Endothelial cell of umbilical vein (primary cell): ENCODE results near the gene MEOX2. TPM values are rescaled to one million over a fixed set of nuclear protein-coding genes. Genes with fewer than 3 reads are reported as not detected.

ENCODE experiments used
- BruUV-seq: library from RNA; stranded (reverse); fragments of 400-500 nt; replicated peaks from 2 replicates; lab custom pipeline; 2021; lab: Mats Ljungman, UMichigan
- CTCF ChIA-PET: fragments of 300-600, 350-600 bp; sonication (Branson Sonifier 250); formaldehyde crosslinking; loops from one replicate; lab custom pipeline; 2021; ENCODE audit warnings: antibody characterized with exemption, inconsistent platforms; lab: Charles Lee
- POLR2A ChIA-PET: fragments of 300-600, 350-600 bp; sonication (Branson Sonifier 250); formaldehyde crosslinking; loops from one replicate; lab custom pipeline; 2021; ENCODE audit warnings: antibody characterized with exemption, inconsistent platforms; lab: Charles Lee
- DNase-seq: peaks from one replicate; pipeline ENCODE4 v3.0.0-alpha.2; 2011; ENCODE audit warnings: low read depth, low spot score
- FAIRE-seq: peaks from 2 replicates; lab custom pipeline; 2011; peaks lifted over from hg19 to GRCh38; lab: Jason Lieb, UNC
- H2AFZ ChIP-seq: 2 replicates; pipeline ENCODE4 v1.6.0; 2012; ENCODE audit warnings: low read depth, low read length, control low read depth, inconsistent platforms
- H3K27ac ChIP-seq: 2 replicates; pipeline ENCODE4 v1.5.1; 2011; ENCODE audit warnings: low read depth, mild to moderate bottlenecking, control low read depth, low read length, moderate library complexity; ENCODE audit not compliant: insufficient read depth
- H3K27me3 ChIP-seq, 2 experiments: 2 replicates each; pipeline versions ENCODE4 v1.6.0 to v1.6.1; 2011; ENCODE audit warnings: low read length in 2 of 2, mixed read lengths in 1 of 2; ENCODE audit not compliant: control insufficient read depth in 2 of 2, insufficient read depth in 2 of 2
- H3K36me3 ChIP-seq, 2 experiments: 2 replicates in 1 of 2; 3 replicates in 1 of 2; pipeline ENCODE4 v1.5.1; 2011; ENCODE audit warnings: low read length in 2 of 2, mild to moderate bottlenecking in 1 of 2, moderate library complexity in 1 of 2; ENCODE audit not compliant: control insufficient read depth in 2 of 2, insufficient read depth in 2 of 2; ENCODE audit errors: extremely low read depth in 1 of 2
- H3K4me1 ChIP-seq: 3 replicates; pipeline ENCODE4 v1.5.1; 2011; ENCODE audit warnings: mild to moderate bottlenecking, low read length; ENCODE audit not compliant: control insufficient read depth, insufficient read depth; ENCODE audit errors: extremely low read depth
- H3K4me2 ChIP-seq: 2 replicates; pipeline ENCODE4 v1.6.1; 2011; ENCODE audit warnings: low read length, control low read depth, mixed read lengths; ENCODE audit not compliant: insufficient read depth
- H3K4me3 ChIP-seq, 3 experiments: fragments of 200-600 bp in 1 of 3; sonication (generic), shearing (Covaris generic) in 1 of 3; replicated peaks in 1 of 3; 2 replicates each; pipeline ENCODE4 v1.5.1; 2011 to 2016; ENCODE audit warnings: control low read depth in 3 of 3, low read length in 3 of 3, mild to moderate bottlenecking in 2 of 3, inconsistent platforms in 1 of 3, low read depth in 1 of 3, moderate library complexity in 1 of 3; ENCODE audit not compliant: insufficient read depth in 1 of 3
- H3K79me2 ChIP-seq: 2 replicates; pipeline ENCODE4 v1.6.0; 2012; ENCODE audit warnings: low read length, inconsistent platforms; ENCODE audit not compliant: control insufficient read depth, insufficient read depth
- H3K9ac ChIP-seq: replicated peaks from 2 replicates; pipeline ENCODE3; 2011; ENCODE audit warnings: low read length, control low read depth; ENCODE audit not compliant: insufficient read depth; ENCODE audit errors: extremely low read depth
- H3K9me1 ChIP-seq: replicated peaks from 3 replicates; pipeline ENCODE4 v1.6.0; 2011; ENCODE audit warnings: mild to moderate bottlenecking, low read length; ENCODE audit not compliant: control insufficient read depth, insufficient read depth; ENCODE audit errors: extremely low read depth
- H3K9me3 ChIP-seq: replicated peaks from 2 replicates; pipeline ENCODE4 v1.5.1; 2012; ENCODE audit warnings: low read length, inconsistent platforms; ENCODE audit not compliant: control insufficient read depth, insufficient read depth
- H4K20me1 ChIP-seq: replicated peaks from 2 replicates; pipeline ENCODE3; 2011; ENCODE audit warnings: mild to moderate bottlenecking, low read length; ENCODE audit not compliant: control insufficient read depth, insufficient read depth; ENCODE audit errors: extremely low read depth
- EZH2 ChIP-seq: IDR thresholded peaks from 2 replicates; pipeline ENCODE4 v1.6.1; 2012; ENCODE audit warnings: borderline replicate concordance, low read depth, mild to moderate bottlenecking, moderate library complexity, low read length, inconsistent platforms; ENCODE audit not compliant: severe bottlenecking
- FOS ChIP-seq: IDR thresholded peaks from 2 replicates; pipeline ENCODE4 v1.6.1; 2011; ENCODE audit warnings: mild to moderate bottlenecking, low read length, moderate library complexity, borderline replicate concordance; ENCODE audit not compliant: insufficient read depth
- GATA2 ChIP-seq: IDR thresholded peaks from 2 replicates; pipeline ENCODE4 v1.7.0; 2011; ENCODE audit warnings: low read depth, mild to moderate bottlenecking, moderate library complexity, mixed read lengths, low read length; ENCODE audit not compliant: insufficient read length, insufficient read depth
- JUN ChIP-seq: IDR thresholded peaks from 2 replicates; pipeline ENCODE4 v1.6.1; 2011; ENCODE audit warnings: borderline replicate concordance, low read depth; ENCODE audit not compliant: insufficient read length, insufficient read depth
- MYC ChIP-seq: IDR thresholded peaks from one replicate; pipeline ENCODE4 v1.6.1; 2011; ENCODE audit warnings: mild to moderate bottlenecking, low read depth, low read length
- POLR2A ChIP-seq: IDR thresholded peaks from 2 replicates; pipeline ENCODE4 v1.6.1; 2012; ENCODE audit warnings: low read depth, mild to moderate bottlenecking, control low read depth, low read length
- POLR2AphosphoS5 ChIP-seq: IDR thresholded peaks from 2 replicates; pipeline ENCODE4 v1.6.1; 2012; ENCODE audit warnings: low read depth, mild to moderate bottlenecking, control low read depth, low read length, moderate library complexity; ENCODE audit not compliant: insufficient read depth
- dilution Hi-C: fragments of 300-500 bp; cut with MboI; formaldehyde crosslinking; loops from one replicate; pipeline ENCODE4 v1.15.0; 2019; ENCODE audit warnings: low sequenced_read_pairs; ENCODE audit not compliant: extremely low pct_ligation_motif_present
- intact Hi-C: fragments of 100-400 bp; cut with micrococcal nuclease; formaldehyde crosslinking; loops from one replicate; pipeline ENCODE4 v1.10.0; 2022
- polyA plus RNA-seq, 4 experiments: library from polyadenylated mRNA; depleted of rRNA in 3 of 4; stranded (reverse) in 3 of 4; unstranded in 1 of 4; fragments of >200 nt; gene quantifications; 2 replicates each; pipeline versions ENCODE4 v1.2.1 to v1.2.3, GENCODE V29; 2011 to 2012; ENCODE audit warnings: missing spikeins in 1 of 4
- total RNA-seq: library from RNA; stranded (reverse); gene quantifications from 2 replicates; pipeline ENCODE4 v1.2.3, GENCODE V29; 2021
- TF ChIP-seq, protein P1 (sequence below): IDR thresholded peaks from 2 replicates; pipeline ENCODE4 v1.6.1; 2011; ENCODE audit not compliant: insufficient read depth, insufficient read length
- TF ChIP-seq, protein P2 (sequence below), 2 donors: IDR thresholded peaks; 1 replicate in 1 of 2; 2 replicates in 1 of 2; pipeline ENCODE4 v1.5.1; 2011; ENCODE audit warnings: low read length in 2 of 2, mild to moderate bottlenecking in 2 of 2, moderate library complexity in 2 of 2, control low read depth in 1 of 2, inconsistent platforms in 1 of 2, low read depth in 1 of 2; ENCODE audit not compliant: insufficient read depth in 1 of 2; ENCODE audit errors: extremely low read depth in 1 of 2

The MEOX2 gene
- total and polyA plus RNA-seq, 2 donors (not counting 3 experiments of a cell fraction or from before 2014, with no cell fraction given): 11.6 to 45.1 TPM

DNA sequence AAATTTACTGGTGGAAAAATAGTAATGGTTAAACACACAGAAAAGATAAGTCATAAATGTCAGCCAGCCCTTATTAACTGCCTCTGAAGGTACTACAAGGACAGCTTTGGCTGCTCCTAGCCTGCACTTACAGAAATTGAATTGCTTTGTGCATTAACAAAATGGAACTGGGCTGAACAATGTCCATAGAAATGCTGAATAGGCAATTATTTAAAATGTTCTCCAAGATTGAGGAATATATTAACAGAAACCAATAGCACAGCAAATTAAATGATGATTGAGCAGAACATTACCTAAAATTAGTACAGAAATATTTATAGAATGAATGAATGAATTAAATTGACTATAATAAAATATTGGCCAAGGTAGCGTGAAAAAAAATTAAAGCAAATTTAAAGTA is 82.3 kb downstream of the MEOX2 start:
- Histone ChIP-seq H3K9ac (no peak overlapping the region), H3K4me3 (no peak overlapping the region), H3K9me1 (no peaks in the 10 kb centered on the region), H4K20me1 (no peaks in the 10 kb centered on the region), H2AFZ (no peak overlapping the region), H3K27ac (no peak overlapping the region), H3K9me3 (no peaks in the 10 kb centered on the region), H3K27me3 (no peaks in the 10 kb centered on the region), H3K79me2 (no peaks in the 10 kb centered on the region), H3K36me3 (no peaks in the 10 kb centered on the region), H3K4me2 (no peak overlapping the region), H3K4me1 (no peaks in the 10 kb centered on the region)
- no peak for TF ChIP-seq MYC
- no peak for TF ChIP-seq JUN
- TF ChIP-seq, protein P1, sequence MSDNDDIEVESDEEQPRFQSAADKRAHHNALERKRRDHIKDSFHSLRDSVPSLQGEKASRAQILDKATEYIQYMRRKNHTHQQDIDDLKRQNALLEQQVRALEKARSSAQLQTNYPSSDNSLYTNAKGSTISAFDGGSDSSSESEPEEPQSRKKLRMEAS: no peak
- TF ChIP-seq GATA2: no peak
- no peak for TF ChIP-seq FOS
- TF ChIP-seq POLR2A: no peak
- TF ChIP-seq POLR2AphosphoS5: no peak
- TF ChIP-seq, protein P2, sequence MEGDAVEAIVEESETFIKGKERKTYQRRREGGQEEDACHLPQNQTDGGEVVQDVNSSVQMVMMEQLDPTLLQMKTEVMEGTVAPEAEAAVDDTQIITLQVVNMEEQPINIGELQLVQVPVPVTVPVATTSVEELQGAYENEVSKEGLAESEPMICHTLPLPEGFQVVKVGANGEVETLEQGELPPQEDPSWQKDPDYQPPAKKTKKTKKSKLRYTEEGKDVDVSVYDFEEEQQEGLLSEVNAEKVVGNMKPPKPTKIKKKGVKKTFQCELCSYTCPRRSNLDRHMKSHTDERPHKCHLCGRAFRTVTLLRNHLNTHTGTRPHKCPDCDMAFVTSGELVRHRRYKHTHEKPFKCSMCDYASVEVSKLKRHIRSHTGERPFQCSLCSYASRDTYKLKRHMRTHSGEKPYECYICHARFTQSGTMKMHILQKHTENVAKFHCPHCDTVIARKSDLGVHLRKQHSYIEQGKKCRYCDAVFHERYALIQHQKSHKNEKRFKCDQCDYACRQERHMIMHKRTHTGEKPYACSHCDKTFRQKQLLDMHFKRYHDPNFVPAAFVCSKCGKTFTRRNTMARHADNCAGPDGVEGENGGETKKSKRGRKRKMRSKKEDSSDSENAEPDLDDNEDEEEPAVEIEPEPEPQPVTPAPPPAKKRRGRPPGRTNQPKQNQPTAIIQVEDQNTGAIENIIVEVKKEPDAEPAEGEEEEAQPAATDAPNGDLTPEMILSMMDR (IDR thresholded peaks at IDR 0.05; ENCODE audit: extremely low read depth in 1 of 2, insufficient read depth in 1 of 2, low read depth in 1 of 2, low read length in 2 of 2): no peak
- no peak for TF ChIP-seq EZH2
- CTCF ChIA-PET: interaction anchor here (1.5 kb wide), 1 partner anchor 10 kb away, joined by 5 read pairs; no protein-coding TSS in a partner anchor
- intact Hi-C loops: no loop called here
- DNase-seq (no peak), FAIRE-seq (no peak)
- BruUV-seq: no TSS peak
- dilution Hi-C loops: no loop called here
- POLR2A ChIA-PET: no interaction called here
